ENCODE results near the gene STPG4.

The STPG4 gene

GRCh38 chr2:47067788-47068407 is 87.2 kb downstream of the STPG4 start:
- Histone ChIP-seq H3K36me3 (ENCODE audit: insufficient read depth, low read length) (no peaks in the 10 kb centered on the region), H3K9ac (ENCODE audit: insufficient read length) (no peak overlapping the region), H3K27ac (no peak overlapping the region), H3K4me3 (no peak overlapping the region), H3K9me3 (ENCODE audit: low read depth, low read length) (no peaks in the 10 kb centered on the region)
- TF ChIP-seq EZH2 (IDR thresholded peaks at IDR 0.05) (no peak), FOXP2 (optimal IDR thresholded peaks at IDR 0.05; ENCODE audit: control extremely low read depth, extremely low read length, insufficient read depth) (no peak), POLR2AphosphoS5 (IDR thresholded peaks at IDR 0.05; ENCODE audit: borderline replicate concordance, low read depth, low read length) (no peak)
- no peak for DNase-seq (ENCODE audit: low read depth, low spot score)

GRCh38 chr2:47065771-47066380 is 89.2 kb downstream of the STPG4 start:
- Histone ChIP-seq H3K27ac (peak overlapping the region; percentile 71; the same call in 1 of the 2 replicates), H3K9ac (ENCODE audit: insufficient read length) (no peak overlapping the region), H3K36me3 (ENCODE audit: insufficient read depth, low read length) (no peaks in the 10 kb centered on the region), H3K4me3 (peak overlapping the region; percentile 44; the same call in 1 of the 2 replicates), H3K9me3 (ENCODE audit: low read depth, low read length) (no peaks in the 10 kb centered on the region)
- no peak for TF ChIP-seq POLR2AphosphoS5 (IDR thresholded peaks at IDR 0.05; ENCODE audit: borderline replicate concordance, low read depth, low read length)
- no peak for TF ChIP-seq FOXP2 (optimal IDR thresholded peaks at IDR 0.05; ENCODE audit: control extremely low read depth, extremely low read length, insufficient read depth)
- no peak for TF ChIP-seq EZH2 (IDR thresholded peaks at IDR 0.05)
- no peak for DNase-seq (ENCODE audit: low read depth, low spot score)

- no peak for DNase-seq (ENCODE audit: low read depth, low spot score)
- Histone ChIP-seq H3K27ac (peak overlapping the region; percentile 71; the same call in 1 of the 2 replicates), H3K9ac (ENCODE audit: insufficient read length) (no peak overlapping the region), H3K36me3 (ENCODE audit: insufficient read depth, low read length) (no peaks in the 10 kb centered on the region), H3K9me3 (ENCODE audit: low read depth, low read length) (no peaks in the 10 kb centered on the region), H3K4me3 (peak overlapping the region; percentile 44; the same call in 1 of the 2 replicates)
- TF ChIP-seq EZH2 (IDR thresholded peaks at IDR 0.05), result no peak
- no peak for TF ChIP-seq FOXP2 (optimal IDR thresholded peaks at IDR 0.05; ENCODE audit: control extremely low read depth, extremely low read length, insufficient read depth)
- TF ChIP-seq POLR2AphosphoS5 (IDR thresholded peaks at IDR 0.05; ENCODE audit: borderline replicate concordance, low read depth, low read length), result no peak
Observed at GRCh38 chr2:47065343-47065742, 89.8 kb downstream of the STPG4 start.

GRCh38 chr2:47064106-47064505 is 91.0 kb downstream of the STPG4 start:
- Histone ChIP-seq H3K4me3 (no peak overlapping the region), H3K9ac (ENCODE audit: insufficient read length) (no peak overlapping the region), H3K36me3 (ENCODE audit: insufficient read depth, low read length) (no peaks in the 10 kb centered on the region), H3K9me3 (ENCODE audit: low read depth, low read length) (no peaks in the 10 kb centered on the region), H3K27ac (no peak overlapping the region; the same call in 1 of the 2 replicates)
- DNase-seq (ENCODE audit: low read depth, low spot score), result no peak
- TF ChIP-seq FOXP2 (optimal IDR thresholded peaks at IDR 0.05; ENCODE audit: control extremely low read depth, extremely low read length, insufficient read depth), result no peak
- no peak for TF ChIP-seq EZH2 (IDR thresholded peaks at IDR 0.05)
- no peak for TF ChIP-seq POLR2AphosphoS5 (IDR thresholded peaks at IDR 0.05; ENCODE audit: borderline replicate concordance, low read depth, low read length)

GRCh38 chr2:47063538-47063930 is 91.6 kb downstream of the STPG4 start:
- Histone ChIP-seq H3K9ac (ENCODE audit: insufficient read length) (no peak overlapping the region), H3K27ac (no peak overlapping the region), H3K4me3 (no peak overlapping the region), H3K36me3 (ENCODE audit: insufficient read depth, low read length) (no peaks in the 10 kb centered on the region), H3K9me3 (ENCODE audit: low read depth, low read length) (no peaks in the 10 kb centered on the region)
- TF ChIP-seq POLR2AphosphoS5 (IDR thresholded peaks at IDR 0.05; ENCODE audit: borderline replicate concordance, low read depth, low read length), result no peak
- TF ChIP-seq FOXP2 (optimal IDR thresholded peaks at IDR 0.05; ENCODE audit: control extremely low read depth, extremely low read length, insufficient read depth), result no peak
- TF ChIP-seq EZH2 (IDR thresholded peaks at IDR 0.05), result no peak
- DNase-seq (ENCODE audit: low read depth, low spot score), result no peak

- DNase-seq (ENCODE audit: low read depth, low spot score), result no peak
- TF ChIP-seq EZH2 (IDR thresholded peaks at IDR 0.05) (no peak), FOXP2 (optimal IDR thresholded peaks at IDR 0.05; ENCODE audit: control extremely low read depth, extremely low read length, insufficient read depth) (no peak), POLR2AphosphoS5 (IDR thresholded peaks at IDR 0.05; ENCODE audit: borderline replicate concordance, low read depth, low read length) (no peak)
- Histone ChIP-seq H3K9ac (ENCODE audit: insufficient read length) (no peak overlapping the region), H3K36me3 (ENCODE audit: insufficient read depth, low read length) (no peaks in the 10 kb centered on the region), H3K9me3 (ENCODE audit: low read depth, low read length) (no peaks in the 10 kb centered on the region), H3K27ac (no peak overlapping the region), H3K4me3 (no peak overlapping the region)
Observed at GRCh38 chr2:47062681-47063537, 92.2 kb downstream of the STPG4 start.

- H3K27ac ChIP-seq, result no peak overlapping the region
- no peak for TF ChIP-seq POLR2AphosphoS5 (IDR thresholded peaks at IDR 0.05; ENCODE audit: borderline replicate concordance, low read depth, low read length)
- no peak for TF ChIP-seq FOXP2 (optimal IDR thresholded peaks at IDR 0.05; ENCODE audit: control extremely low read depth, extremely low read length, insufficient read depth)
- TF ChIP-seq EZH2 (IDR thresholded peaks at IDR 0.05), result no peak
- no peak for DNase-seq (ENCODE audit: low read depth, low spot score)
- no peaks in the 10 kb centered on the region for H3K9me3 ChIP-seq (ENCODE audit: low read depth, low read length)
- no peaks in the 10 kb centered on the region for H3K36me3 ChIP-seq (ENCODE audit: insufficient read depth, low read length)
- no peak overlapping the region for H3K9ac ChIP-seq (ENCODE audit: insufficient read length)
- H3K4me3 ChIP-seq, result no peak overlapping the region
Observed at GRCh38 chr2:47061944-47062678, 93.0 kb downstream of the STPG4 start.

Data from SK-N-MC (cell line).